GM12878 (cell line): ENCODE data around the gene YBX3. TPM values are rescaled to one million over a fixed set of nuclear protein-coding genes. Genes with fewer than 3 reads are reported as not detected.

Experiments used
- ATAC-seq: fragments of 200-7000 bp; cut with Tn5 transposase; 3 replicates; pipeline ENCODE4 v1.9.1; 2020; ENCODE audit warnings: mild to moderate bottlenecking, moderate library complexity
- BruUV-seq: library from RNA; stranded (reverse); fragments of 400-500 nt; replicated peaks from 2 replicates; lab custom pipeline; 2021; lab: Mats Ljungman, UMichigan
- CTCF ChIA-PET: fragments of 300-600 bp; sonication (Branson Sonifier 250); formaldehyde crosslinking; extraction: SDS; loops from one replicate; lab custom pipeline; 2021; ENCODE audit warnings: inconsistent platforms; lab: Yijun Ruan, JAX
- POLR2A ChIA-PET: fragments of 350-600 bp; formaldehyde crosslinking; extraction: SDS; loops from one replicate; lab custom pipeline; 2021; ENCODE audit warnings: inconsistent platforms; lab: Charles Lee
- RAD21 ChIA-PET: fragments of 300-600 bp; sonication (Branson Sonifier 250); formaldehyde crosslinking; loops from one replicate; lab custom pipeline; 2023; ENCODE audit warnings: antibody characterized with exemption; ENCODE audit not compliant: unreplicated experiment; lab: Charles Lee
- SMC1A ChIA-PET: fragments of 300-600 bp; sonication (Branson Sonifier 250); formaldehyde crosslinking; loops from one replicate; lab custom pipeline; 2023; ENCODE audit not compliant: unreplicated experiment, uncharacterized antibody; lab: Charles Lee
- DNase-seq: peaks from one replicate; pipeline ENCODE4 v3.0.0-alpha.2; 2011; ENCODE audit warnings: low read depth, low spot score
- FAIRE-seq: peaks from 3 replicates; lab custom pipeline; 2011; peaks lifted over from hg19 to GRCh38; lab: Jason Lieb, UNC
- H2AFZ ChIP-seq: 2 replicates; pipeline ENCODE4 v1.6.0; 2011; ENCODE audit warnings: low read depth, low read length, control low read depth; ENCODE audit not compliant: control insufficient read depth
- H3K27ac ChIP-seq: 2 replicates; pipeline ENCODE4 v1.5.1; 2011; ENCODE audit warnings: control low read depth; ENCODE audit not compliant: control insufficient read depth, insufficient read depth
- H3K27me3 ChIP-seq, 2 experiments: replicated peaks in 1 of 2; 2 replicates each; pipeline versions ENCODE4 v1.6.0 to v1.6.1; 2011; ENCODE audit warnings: low read length in 1 of 2; ENCODE audit not compliant: control insufficient read depth in 2 of 2, insufficient read depth in 2 of 2
- H3K36me3 ChIP-seq, 2 experiments: 2 replicates each; pipeline ENCODE4 v1.5.1; 2011; ENCODE audit warnings: low read length in 1 of 2; ENCODE audit not compliant: control insufficient read depth in 2 of 2, insufficient read depth in 2 of 2
- H3K4me1 ChIP-seq: 2 replicates; pipeline ENCODE4 v1.6.1; 2011; ENCODE audit warnings: mild to moderate bottlenecking, low read length, moderate library complexity, mixed read lengths; ENCODE audit not compliant: control insufficient read depth, insufficient read depth
- H3K4me2 ChIP-seq: 2 replicates; pipeline ENCODE4 v1.6.0; 2011; ENCODE audit warnings: control low read depth; ENCODE audit not compliant: control insufficient read depth, insufficient read depth
- H3K4me3 ChIP-seq: fragments of 200-600 bp; sonication (generic); 2 replicates; pipeline ENCODE4 v1.5.1; 2016
- H3K79me2 ChIP-seq: 2 replicates; pipeline ENCODE4 v1.6.0; 2011; ENCODE audit warnings: low read length; ENCODE audit not compliant: control insufficient read depth, insufficient read depth
- H3K9ac ChIP-seq: 2 replicates; pipeline ENCODE4 v1.8.0; 2011; ENCODE audit warnings: low read length, control low read depth, mixed read lengths; ENCODE audit not compliant: control insufficient read depth, insufficient read depth
- H3K9me3 ChIP-seq: replicated peaks from 3 replicates; pipeline ENCODE4 v1.5.1; 2011; ENCODE audit warnings: mild to moderate bottlenecking, low read length; ENCODE audit not compliant: control insufficient read depth, insufficient read depth
- H4K20me1 ChIP-seq: 2 replicates; pipeline ENCODE4 v1.6.0; 2011; ENCODE audit not compliant: control insufficient read depth, insufficient read depth
- BMI1 ChIP-seq: fragments of 450-650 bp; IDR thresholded peaks from 2 replicates; pipeline ENCODE4 v1.6.1; 2016; ENCODE audit warnings: mild to moderate bottlenecking, moderate library complexity, borderline replicate concordance
- NFIC ChIP-seq: IDR thresholded peaks from 2 replicates; pipeline ENCODE4 v1.6.1; 2012; ENCODE audit warnings: low read depth, mild to moderate bottlenecking, inconsistent platforms, low read length, moderate library complexity
- NRF1 ChIP-seq: conservative IDR thresholded peaks from 2 replicates; pipeline ENCODE4 v1.6.1; 2011; ENCODE audit warnings: mild to moderate bottlenecking, low read depth, low read length, improper control_type of control experiment
- PAX8 ChIP-seq: fragments of 450-650 bp; IDR thresholded peaks from 2 replicates; pipeline ENCODE4 v1.6.1; 2017; ENCODE audit warnings: mild to moderate bottlenecking, moderate library complexity
- PML ChIP-seq: IDR thresholded peaks from 2 replicates; pipeline ENCODE4 v1.6.1; 2012; ENCODE audit warnings: low read length, inconsistent platforms
- RAD51 ChIP-seq: fragments of 450-650 bp; IDR thresholded peaks from 2 replicates; pipeline ENCODE4 v1.6.1; 2016; ENCODE audit warnings: moderate library complexity, mild to moderate bottlenecking, inconsistent platforms
- RB1 ChIP-seq: fragments of 450-650 bp; formaldehyde crosslinking; IDR thresholded peaks from 2 replicates; pipeline ENCODE4 v1.6.1; 2017; ENCODE audit warnings: mild to moderate bottlenecking, borderline replicate concordance
- SMAD5 ChIP-seq: IDR thresholded peaks from 2 replicates; pipeline ENCODE4 v1.6.1; 2016; ENCODE audit warnings: antibody characterized with exemption, low read depth
- SMARCA5 ChIP-seq: fragments of 450-650 bp; IDR thresholded peaks from 2 replicates; pipeline ENCODE4 v1.6.1; 2017; ENCODE audit warnings: mild to moderate bottlenecking
- SMC3 ChIP-seq: IDR thresholded peaks from 2 replicates; pipeline ENCODE4 v1.6.1; 2011; ENCODE audit warnings: low read length, improper control_type of control experiment, borderline replicate concordance
- TBL1XR1 ChIP-seq: IDR thresholded peaks from 2 replicates; pipeline ENCODE4 v1.6.1; 2012; ENCODE audit warnings: low read depth, low read length, improper control_type of control experiment
- ZNF687 ChIP-seq: fragments of 450-650 bp; IDR thresholded peaks from 2 replicates; pipeline ENCODE4 v1.6.1; 2017; ENCODE audit warnings: mild to moderate bottlenecking, moderate library complexity
- ZZZ3 ChIP-seq: IDR thresholded peaks from 2 replicates; pipeline ENCODE4 v1.6.1; 2011; ENCODE audit warnings: low read depth; ENCODE audit not compliant: control insufficient read depth, insufficient read length
- WGBS: methylation state at CpG from one replicate; pipeline ENCODE4 v1.1.6; 2016; ENCODE audit warnings: low lambda C conversion rate; ENCODE audit not compliant: insufficient replicate concordance, insufficient coverage; ENCODE audit errors: missing lambda C conversion rate; 5-methylcytosine and 5-hydroxymethylcytosine counted together
- in situ Hi-C: fragments of 300-500 bp; cut with MboI; formaldehyde crosslinking; loops from 9 replicates; pipeline ENCODE4 v1.14.3; 2018; ENCODE audit warnings: mixed read lengths
- intact Hi-C: fragments of 100-400 bp; cut with micrococcal nuclease; formaldehyde crosslinking; loops from one replicate; pipeline ENCODE4 v1.14.2; 2022; ENCODE audit not compliant: unreplicated experiment
- polyA plus RNA-seq, 11 experiments: library from polyadenylated mRNA; depleted of rRNA in 4 of 11; unstranded in 6 of 11; stranded (reverse) in 5 of 11; fragments of >200 nt; fragmentation: Nextera tagmentation in 4 of 11; fragmentation: Illumina TruSeq in 1 of 11; extraction: Ambion mirVana in 4 of 11; extraction: Trizol in 1 of 11; gene quantifications; 1 replicate in 1 of 11; 2 replicates in 10 of 11; pipeline versions ENCODE4 v1.2.1 to v1.2.3, GENCODE V29; 2011 to 2016; ENCODE audit warnings: inconsistent platforms in 2 of 11, missing spikeins in 2 of 11, low read depth in 1 of 11
- total RNA-seq, 4 experiments: library from RNA; depleted of rRNA in 3 of 4; stranded (reverse); fragments of >200 nt in 3 of 4; fragmentation: Illumina TruSeq in 1 of 4; extraction: Trizol in 1 of 4; gene quantifications; 2 replicates each; pipeline versions ENCODE4 v1.2.1 to v1.2.3, GENCODE V29; 2013 to 2021
- TF ChIP-seq, protein P1 (sequence below): fragments of 450-650 bp; IDR thresholded peaks from 2 replicates; pipeline ENCODE4 v1.6.1; 2017; ENCODE audit warnings: low read depth, mild to moderate bottlenecking, moderate library complexity
- TF ChIP-seq, protein P2 (sequence below): IDR thresholded peaks from 2 replicates; pipeline ENCODE4 v1.6.1; 2012; ENCODE audit warnings: low read depth, low read length, improper control_type of control experiment

The YBX3 gene
- total and polyA plus RNA-seq, 10 of the 15 experiments (the other 5 are each of a cell fraction or from before 2014, with no cell fraction given), result 25.9 to 221 (median 111) TPM

- RAD21 ChIA-PET, result interaction anchor here (0.5 to 2.5 kb wide), 25 partner anchors 10 to 450 kb away, joined by 3 to 16 read pairs (median 4); partner anchors contain the start of gene YBX3
- H4K20me1 ChIP-seq, result no peaks in the 10 kb centered on the region
- peak overlapping the region; percentile 96 for H2AFZ ChIP-seq
- BruUV-seq, result no TSS peak
- H3K27me3 ChIP-seq, result no peaks in the 10 kb centered on the region; a peak in 1 of 4 replicates
- WGBS, result 9% methylated on average over 17 of the region's 17 CpGs
- intact Hi-C loops, result loop anchor here (1.0 to 5.0 kb wide), 5 partner anchors 27 to 515 kb away; partner anchors contain the start of genes MAGOHB and YBX3
- CTCF ChIA-PET, result interaction anchor here (0.6 to 3.4 kb wide), 54 partner anchors 9 to 999 kb away, joined by 3 to 46 read pairs (median 4); partner anchors contain the start of genes MAGOHB, SMIM10L1 and YBX3
- in situ Hi-C loops, result loop anchor here (5.0 kb wide), 1 partner anchor 513 kb away; no protein-coding TSS in a partner anchor
- ATAC-seq, result peak; percentile 99
- no peaks in the 10 kb centered on the region for H3K79me2 ChIP-seq
- POLR2A ChIA-PET, result interaction anchor here (0.7 to 2.6 kb wide), 2 partner anchors 32 to 177 kb away, joined by 4 to 7 read pairs; no protein-coding TSS in a partner anchor
- H3K36me3 ChIP-seq, result no peaks in the 10 kb centered on the region
- peak overlapping the region; percentile 72 for H3K4me2 ChIP-seq
- no peak overlapping the region for H3K27ac ChIP-seq
- peak overlapping the region; percentile 33; the same call in 1 of the 2 replicates for H3K4me3 ChIP-seq
- FAIRE-seq, result peak; percentile 98
- no peaks in the 10 kb centered on the region for H3K4me1 ChIP-seq
- no peaks in the 10 kb centered on the region for H3K9me3 ChIP-seq
- H3K9ac ChIP-seq, result 0 out of 2 replicates have a peak overlapping the region, but pooled peaks have one; percentile 5
- DNase-seq, result peak; percentile 68
- SMC1A ChIA-PET, result interaction anchor here (0.5 to 3.7 kb wide), 28 partner anchors 9 to 590 kb away, joined by 3 to 35 read pairs (median 4); partner anchors contain the start of gene YBX3
- TF ChIP-seq RB1 (no peak), PML (no peak), NRF1 (no peak), ZZZ3 (no peak), NFIC (no peak), SMARCA5 (0 out of 2 replicates have a peak, but pooled peaks have one; percentile 59), TBL1XR1 (0 out of 2 replicates have a peak, but pooled peaks have one; percentile 37), ZNF687 (no peak), SMAD5 (no peak), SMC3 (peak; percentile 93), BMI1 (no peak), PAX8 (no peak), RAD51 (no peak)
- TF ChIP-seq, protein P1, sequence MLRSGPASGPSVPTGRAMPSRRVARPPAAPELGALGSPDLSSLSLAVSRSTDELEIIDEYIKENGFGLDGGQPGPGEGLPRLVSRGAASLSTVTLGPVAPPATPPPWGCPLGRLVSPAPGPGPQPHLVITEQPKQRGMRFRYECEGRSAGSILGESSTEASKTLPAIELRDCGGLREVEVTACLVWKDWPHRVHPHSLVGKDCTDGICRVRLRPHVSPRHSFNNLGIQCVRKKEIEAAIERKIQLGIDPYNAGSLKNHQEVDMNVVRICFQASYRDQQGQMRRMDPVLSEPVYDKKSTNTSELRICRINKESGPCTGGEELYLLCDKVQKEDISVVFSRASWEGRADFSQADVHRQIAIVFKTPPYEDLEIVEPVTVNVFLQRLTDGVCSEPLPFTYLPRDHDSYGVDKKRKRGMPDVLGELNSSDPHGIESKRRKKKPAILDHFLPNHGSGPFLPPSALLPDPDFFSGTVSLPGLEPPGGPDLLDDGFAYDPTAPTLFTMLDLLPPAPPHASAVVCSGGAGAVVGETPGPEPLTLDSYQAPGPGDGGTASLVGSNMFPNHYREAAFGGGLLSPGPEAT, result peak; percentile 57
- TF ChIP-seq, protein P2, sequence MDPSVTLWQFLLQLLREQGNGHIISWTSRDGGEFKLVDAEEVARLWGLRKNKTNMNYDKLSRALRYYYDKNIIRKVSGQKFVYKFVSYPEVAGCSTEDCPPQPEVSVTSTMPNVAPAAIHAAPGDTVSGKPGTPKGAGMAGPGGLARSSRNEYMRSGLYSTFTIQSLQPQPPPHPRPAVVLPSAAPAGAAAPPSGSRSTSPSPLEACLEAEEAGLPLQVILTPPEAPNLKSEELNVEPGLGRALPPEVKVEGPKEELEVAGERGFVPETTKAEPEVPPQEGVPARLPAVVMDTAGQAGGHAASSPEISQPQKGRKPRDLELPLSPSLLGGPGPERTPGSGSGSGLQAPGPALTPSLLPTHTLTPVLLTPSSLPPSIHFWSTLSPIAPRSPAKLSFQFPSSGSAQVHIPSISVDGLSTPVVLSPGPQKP, result no peak
Observed at GRCh38 chr12:10749700-10750384, 26.7 kb upstream of the YBX3 start.
